Stimulated activated CD4-positive, alpha-beta T cell treated with anti-CD3 and anti-CD28 coated beads, Interleukin-15, amount 100 ng/mL, for 24 hours (primary cell): ENCODE results near the gene R3HDM4.
A peak's percentile ranks its signal among the peaks of the same experiment; 100 is the strongest.
"Not testable (repeated sequence)": the region's sequence is repeated elsewhere in the genome, so short reads cannot be mapped to it uniquely, and the experiment has no call there.

Experiments used
- DNase-seq: peaks from one replicate; pipeline ENCODE4 v3.0.0-alpha.2; 2020

The R3HDM4 gene

DNA sequence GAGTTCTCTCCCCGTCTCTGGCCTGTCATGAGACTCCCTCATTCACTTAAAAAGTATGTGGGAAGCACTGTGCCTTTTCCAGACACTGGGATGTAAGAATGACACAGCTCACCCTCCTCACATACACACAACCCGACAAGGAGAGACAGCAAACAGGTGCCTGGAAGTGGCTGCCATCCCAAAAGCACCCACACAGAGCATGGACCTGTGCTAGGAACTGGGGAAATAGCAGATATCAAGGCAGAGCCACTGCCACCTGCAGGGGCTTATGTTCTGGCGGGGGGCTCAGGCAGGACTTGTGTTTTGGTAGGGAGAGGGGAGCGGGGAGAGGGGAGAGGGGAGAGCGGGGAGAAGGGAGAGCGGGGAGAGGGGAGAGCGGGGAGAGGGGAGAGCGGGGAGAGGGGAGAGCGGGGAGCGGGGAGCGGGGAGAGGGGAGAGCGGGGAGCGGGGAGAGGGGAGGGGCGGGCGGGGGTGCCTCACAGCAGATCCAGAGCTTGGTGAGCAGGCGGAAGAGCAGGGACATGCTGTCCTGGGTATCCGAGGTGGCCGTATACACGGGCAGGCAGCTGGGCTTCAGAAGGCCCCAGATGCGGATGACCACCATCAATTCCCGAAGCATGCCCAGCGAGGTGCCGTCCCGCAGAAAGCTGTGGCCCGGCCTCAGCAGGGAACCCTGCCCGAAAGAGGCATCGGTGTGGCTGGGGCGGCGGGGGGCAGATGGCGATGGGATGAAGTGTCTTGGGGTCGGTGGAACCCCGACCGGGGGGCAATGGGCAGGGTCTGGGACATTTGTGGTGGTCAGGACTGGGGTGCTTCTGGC is 41.4 kb downstream of the R3HDM4 start:
- DNase-seq: peak; percentile 27

DNA sequence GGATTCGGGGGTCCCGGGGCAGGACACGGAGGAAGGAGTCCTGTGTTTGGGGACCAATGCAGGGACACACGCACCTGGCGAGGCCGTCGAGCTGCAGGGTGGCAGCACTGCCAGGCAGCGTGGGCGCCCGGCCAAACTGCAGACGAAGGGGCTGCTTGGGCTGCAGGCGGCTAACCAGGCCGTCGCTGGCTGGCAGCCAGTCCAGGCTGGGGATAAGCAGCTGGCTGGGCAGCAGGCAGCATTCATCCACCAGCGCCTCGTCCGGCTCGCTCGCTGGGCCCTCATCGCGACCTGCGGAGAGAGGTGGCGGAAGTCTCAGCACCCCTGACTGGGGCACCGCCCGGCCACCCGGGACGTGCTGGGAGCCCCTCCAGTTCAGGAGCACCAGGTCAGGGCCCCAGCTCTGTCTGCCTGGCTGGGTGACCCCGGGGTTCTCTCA is 42.0 kb downstream of the R3HDM4 start:
- no peak for DNase-seq

DNA sequence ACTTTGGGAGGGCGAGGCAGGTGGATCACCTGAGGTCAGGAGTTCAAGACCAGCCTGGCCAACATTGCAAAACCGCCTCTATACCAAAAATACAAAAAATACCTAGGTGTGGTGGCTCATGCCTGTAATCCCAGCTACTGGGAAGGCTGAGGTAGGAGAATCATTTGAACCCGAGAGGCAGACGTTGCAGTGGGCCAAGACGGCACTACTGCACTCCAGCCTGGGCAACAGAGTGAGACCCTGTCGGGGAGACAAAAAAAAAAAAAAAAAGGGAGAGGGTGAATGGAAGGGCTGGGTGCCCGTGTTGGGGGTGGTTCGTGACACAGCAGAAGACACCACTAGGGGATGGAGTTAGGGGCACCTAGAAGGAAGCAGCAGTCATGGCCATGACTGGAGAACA is 42.7 kb downstream of the R3HDM4 start:
- DNase-seq: no peak

DNA sequence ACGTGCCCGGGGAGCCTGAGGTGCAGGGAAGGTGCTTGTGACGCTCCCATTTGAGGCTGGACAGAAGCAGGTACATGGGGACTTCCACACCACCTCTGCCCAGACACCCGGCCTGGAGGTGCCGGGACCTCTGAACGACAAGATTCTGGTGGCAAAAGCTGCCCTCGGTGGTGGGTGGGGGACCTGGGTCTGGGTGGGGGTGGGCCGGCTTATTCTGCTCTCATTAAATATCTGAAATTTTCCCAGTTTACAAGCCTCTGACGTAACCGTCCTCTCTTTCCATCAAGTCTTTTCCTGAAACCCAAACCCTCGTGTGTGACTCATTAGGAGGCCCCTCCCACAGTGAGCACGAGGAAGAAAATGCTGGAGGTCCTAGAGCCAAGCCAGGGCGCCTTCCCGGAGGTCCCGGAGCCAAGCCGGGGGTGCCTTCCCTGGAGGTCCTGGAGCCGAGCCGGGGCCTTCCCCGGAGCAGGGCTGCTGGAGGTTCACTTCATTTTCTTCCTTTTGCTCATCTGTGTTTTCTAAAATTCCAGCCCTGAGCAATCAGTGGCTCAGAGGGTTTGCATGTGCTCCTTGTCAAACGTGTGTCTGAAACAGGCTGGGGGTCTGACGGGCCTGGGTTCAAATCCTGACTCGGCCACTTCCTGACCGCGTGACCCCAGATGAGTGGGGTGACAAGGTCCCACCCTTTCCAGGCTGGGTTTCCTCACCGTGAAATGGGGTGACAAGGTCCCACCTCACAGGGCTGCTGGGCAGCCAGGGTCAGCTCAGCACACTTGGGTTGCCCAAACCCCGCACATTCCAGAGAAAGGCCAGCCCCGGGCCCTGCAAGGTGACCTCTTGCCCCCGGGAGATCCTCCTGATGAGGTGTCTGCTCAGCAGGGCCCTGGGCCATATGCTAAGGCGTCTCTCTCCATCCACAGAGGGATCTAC is 43.5 kb downstream of the R3HDM4 start:
- DNase-seq: no peak

DNA sequence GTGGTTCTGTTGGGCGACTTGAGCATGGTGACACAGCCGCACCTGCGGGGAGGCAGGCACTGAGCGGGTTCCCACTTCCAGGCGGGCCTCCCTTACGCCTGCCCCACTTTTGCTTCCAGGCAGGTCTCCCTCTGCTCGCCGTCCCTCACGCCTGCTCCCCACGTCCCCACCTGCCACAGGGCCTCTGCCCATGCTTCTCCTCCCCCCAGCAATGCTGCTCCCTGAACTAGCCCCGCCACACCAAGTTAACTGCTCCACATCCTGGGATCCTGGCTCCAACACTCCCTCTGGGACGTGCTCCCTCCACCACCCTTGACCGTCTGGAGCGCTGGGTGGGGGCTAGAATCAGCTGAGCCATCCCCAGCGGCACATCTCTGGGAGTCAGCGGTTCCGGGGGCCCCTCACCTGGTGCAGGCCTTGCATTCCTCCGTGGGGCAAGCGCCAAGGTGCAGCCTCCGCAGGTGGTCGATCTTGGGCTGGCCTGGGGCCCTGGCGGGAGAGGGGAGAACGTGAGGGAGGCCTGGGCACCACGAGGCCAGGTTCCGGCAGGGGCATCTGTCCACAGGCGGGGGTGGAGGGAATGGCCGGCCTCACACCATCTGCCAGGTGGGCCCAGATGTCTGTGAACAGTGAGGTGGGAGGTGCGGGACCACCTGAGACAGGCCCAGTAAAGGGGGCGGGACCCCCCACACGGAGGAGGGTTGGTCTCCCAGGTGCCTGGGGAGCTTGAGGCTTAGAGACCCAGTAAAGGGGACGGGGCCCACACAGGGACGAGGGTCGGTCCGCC is 44.4 kb downstream of the R3HDM4 start:
- DNase-seq: no peak

DNA sequence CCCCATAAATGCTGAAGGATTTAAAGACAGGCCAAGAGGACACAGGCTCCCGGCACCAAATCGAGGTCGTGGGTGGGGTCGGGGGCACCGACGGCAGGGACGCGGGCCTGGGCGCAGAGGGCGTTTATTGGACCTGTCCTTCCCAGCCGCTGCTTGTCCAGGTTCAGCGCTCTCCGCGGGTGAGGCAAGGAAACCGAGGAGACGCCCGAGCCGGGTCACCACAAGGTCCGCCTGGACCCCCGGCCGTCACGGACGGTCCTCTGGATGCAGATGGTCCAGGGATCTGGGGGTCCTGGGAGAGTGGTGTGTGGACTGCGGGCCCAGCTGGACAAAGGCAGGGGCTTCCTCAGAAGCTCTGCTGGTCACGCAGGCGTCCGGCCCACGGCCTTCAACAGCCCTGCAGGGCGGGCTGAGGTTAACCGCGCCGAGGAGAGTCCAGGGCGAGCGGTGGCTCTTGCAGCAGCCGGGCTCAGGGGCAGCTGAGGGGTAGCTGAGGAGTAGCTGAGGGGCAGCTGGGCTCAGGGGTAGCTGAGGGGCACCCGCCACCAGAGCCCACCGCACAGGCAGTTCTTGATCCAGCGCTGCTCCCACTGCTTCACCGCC is 45.1 kb downstream of the R3HDM4 start:
- no peak for DNase-seq

DNA sequence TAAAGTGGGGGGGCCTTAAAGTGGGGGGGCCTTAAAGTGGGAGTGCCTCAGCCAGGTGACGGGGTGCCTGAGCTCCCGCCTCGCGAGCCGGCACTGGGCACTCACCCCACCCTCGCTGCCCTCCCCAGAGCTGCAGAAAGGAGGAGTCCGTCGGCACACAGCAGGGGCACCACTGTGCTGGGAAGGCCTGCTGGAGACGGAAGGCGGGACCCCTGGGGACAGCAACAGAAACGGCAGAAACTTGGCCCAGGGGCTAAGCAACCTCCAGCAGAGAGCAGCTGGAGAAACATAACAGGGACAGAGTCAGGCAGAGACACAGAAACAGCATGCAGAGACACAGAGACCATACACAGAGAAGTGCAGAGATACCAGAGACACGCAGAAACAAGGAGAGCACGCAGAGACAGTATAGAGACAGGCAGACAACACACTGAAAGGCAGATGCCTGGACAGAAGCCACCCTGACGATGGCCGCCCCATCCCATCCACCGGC is 45.7 kb downstream of the R3HDM4 start:
- no peak for DNase-seq

DNA sequence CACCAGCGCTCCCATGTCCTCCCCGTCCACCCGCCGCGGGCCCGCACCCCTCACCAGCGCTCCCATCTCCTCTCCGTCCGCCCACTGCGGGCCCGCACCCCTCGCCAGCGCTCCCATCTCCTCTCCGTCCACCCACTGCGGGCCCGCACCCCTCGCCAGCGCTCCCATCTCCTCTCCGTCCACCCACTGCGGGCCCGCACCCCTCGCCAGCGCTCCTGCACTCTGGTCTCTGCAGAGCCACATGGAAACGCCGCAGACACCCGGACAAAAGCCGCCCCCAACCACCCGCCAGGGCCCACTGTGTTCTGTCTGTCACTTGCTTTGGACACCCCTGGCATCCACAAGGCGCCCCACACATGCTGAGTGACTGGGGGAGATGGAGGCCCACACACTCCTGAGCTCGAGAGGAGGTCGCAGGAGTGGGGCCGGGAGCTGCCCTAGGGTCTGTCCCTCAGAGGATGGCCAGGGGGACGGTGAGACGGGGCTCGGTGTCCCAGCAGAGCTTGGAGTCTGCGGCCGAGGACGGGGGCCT is 46.2 kb downstream of the R3HDM4 start:
- DNase-seq: no peak

DNA sequence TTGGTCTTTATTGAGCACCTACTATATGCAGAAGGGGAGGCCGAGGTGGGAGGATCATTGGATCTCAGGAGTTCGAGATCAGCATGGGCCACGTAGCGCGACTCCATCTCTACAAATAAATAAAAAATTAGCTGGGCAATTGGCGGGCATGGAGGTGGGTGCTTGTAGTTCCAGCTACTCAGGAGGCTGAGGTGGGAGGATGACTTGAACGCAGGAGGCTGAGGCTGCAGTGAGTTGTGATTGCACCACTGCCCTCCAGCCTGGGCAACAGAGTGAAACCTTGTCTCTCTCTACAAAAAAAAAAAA is 49.8 kb downstream of the R3HDM4 start:
- no peak for DNase-seq

DNA sequence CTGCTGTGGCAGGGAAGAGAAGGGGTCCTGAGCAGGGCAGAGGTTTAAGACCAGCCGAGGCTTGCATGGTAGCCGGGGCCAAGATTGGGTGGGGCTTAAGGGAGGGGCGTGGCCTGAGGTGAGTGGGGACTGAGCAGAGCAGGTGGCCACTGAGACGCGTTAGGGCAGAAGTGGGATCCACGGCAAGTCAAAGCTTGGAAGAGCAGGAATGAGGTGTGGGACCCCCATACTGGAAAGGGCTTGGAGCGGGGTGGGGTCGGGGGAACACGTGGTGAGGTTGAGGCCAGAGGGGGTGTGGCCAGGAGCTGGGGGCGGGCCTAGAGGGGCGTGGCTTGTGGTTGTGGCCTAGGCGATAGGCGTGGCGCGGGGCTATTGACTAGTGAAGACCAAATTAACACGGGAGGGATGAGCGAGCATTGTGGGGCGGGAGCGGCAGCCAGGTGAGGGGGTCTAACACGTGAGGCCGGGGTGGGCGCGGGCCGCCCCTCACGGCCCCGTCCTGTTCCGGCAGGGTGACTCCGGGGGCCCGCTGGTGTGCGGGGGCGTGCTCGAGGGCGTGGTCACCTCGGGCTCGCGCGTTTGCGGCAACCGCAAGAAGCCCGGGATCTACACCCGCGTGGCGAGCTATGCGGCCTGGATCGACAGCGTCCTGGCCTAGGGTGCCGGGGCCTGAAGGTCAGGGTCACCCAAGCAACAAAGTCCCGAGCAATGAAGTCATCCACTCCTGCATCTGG is 50.3 kb downstream of the R3HDM4 start:
- DNase-seq: peak; percentile 84

DNA sequence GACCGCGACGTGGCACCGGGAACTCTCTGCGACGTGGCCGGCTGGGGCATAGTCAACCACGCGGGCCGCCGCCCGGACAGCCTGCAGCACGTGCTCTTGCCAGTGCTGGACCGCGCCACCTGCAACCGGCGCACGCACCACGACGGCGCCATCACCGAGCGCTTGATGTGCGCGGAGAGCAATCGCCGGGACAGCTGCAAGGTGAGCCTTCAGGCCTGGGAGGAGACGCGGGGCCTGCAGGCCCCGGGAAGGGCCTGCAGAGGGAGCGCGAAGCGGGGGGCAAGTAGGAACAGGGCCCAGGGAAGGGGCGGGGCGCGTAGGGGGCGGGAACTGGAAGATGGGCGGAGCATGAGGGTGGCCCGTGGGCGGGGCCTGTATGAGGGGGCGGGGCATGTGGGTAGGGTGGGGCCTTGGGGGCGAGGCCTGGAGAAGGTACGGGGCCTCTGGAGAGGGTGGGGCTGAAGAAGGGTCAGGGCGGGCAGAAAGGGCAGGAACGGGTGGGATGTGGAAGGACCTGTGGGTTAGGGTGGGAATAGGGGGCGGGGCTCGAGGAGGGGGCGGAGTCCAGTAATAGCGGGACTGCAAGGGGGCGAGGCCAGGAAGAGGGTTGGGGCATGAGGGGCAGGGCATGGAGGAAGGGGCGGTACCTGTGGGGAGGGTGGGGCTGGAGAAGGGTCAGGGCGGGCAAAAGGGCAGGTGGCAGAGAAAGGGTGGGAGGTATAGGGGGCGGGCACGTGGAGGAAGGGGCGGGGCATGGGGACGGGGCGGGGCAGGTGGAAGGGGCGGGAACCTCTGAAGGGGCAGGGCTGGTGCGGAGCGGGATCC is 51.1 kb downstream of the R3HDM4 start:
- DNase-seq: peak; percentile 70

DNA sequence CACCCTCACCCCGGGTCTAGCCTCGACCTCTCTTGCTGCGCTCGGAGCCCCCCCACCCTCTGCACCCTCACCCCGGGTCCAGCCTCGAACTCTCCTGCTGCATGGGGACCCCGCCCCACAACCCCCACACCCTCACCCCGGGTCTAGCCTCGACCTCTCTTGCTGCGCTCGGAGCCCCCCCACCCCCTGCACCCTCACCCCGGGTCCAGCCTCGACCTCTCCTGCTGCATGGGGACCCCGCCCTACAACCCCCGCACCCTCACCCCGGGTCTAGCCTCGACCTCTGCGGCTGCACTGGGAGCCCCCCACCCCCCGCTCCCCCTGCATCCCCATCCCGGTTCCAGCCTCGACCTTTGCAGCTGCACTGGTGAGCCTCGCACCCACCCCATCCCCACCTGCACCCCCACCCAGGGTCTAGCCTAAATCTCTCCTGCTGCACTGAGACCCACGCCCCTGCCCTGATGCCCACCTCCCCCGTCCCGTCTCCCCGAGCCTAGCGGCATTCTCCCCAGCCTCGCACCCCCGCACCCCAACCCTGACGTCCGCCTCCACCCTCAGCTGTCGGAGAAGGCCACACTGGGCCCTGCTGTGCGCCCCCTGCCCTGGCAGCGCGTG is 51.8 kb downstream of the R3HDM4 start:
- no peak for DNase-seq

DNA sequence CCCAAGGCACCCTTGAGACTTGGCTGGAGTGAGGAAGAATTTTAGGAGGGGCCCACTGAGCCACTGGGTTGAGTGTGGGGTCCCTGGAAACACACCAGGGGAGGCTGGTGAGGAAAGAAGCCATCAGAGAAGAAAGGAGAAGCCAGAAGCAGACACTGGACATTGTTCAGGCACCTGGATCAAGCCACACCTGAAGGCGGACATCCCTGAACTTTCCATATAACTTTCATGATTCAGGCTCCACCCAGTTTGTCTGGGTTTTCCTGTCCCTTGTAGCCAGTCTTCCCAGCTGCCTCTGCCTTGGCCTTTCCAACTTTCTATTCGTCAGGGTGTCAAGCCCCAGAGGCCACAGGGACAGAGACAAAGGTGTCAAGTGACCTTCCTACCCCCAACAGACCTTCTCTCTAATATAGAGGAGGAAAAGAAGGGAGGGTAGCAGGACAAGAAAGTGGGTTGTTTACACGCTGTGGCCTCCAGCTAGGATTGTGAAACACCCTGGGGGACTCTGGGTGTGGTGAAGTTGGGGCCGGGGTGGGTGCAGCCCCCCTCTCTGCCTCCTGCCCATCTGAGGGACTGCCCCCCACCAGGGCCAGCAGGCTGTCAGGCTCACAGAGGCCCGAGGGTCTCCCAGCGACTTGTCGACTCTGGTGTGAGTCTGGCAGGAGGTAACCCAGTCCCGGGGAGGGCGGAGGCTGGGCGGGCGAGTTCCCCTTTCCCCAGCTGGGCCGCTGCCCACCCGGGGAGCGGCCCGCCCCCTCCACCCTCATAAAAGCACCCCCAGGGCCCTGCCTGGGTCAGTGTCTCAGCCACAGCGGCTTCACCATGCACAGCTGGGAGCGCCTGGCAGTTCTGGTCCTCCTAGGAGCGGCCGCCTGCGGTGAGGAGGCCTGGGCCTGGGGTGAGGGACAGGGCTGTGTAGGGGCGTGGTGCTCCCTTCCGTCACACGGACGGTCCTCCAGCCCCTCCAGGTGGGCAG is 53.9 kb downstream of the R3HDM4 start, which contains the start of gene CFD:
TSS of gene CFD (plus strand) at position 797 of the 976 bp plus-strand sequence. CDS start at position 823, 26 bp downstream.
- DNase-seq: no peak

DNA sequence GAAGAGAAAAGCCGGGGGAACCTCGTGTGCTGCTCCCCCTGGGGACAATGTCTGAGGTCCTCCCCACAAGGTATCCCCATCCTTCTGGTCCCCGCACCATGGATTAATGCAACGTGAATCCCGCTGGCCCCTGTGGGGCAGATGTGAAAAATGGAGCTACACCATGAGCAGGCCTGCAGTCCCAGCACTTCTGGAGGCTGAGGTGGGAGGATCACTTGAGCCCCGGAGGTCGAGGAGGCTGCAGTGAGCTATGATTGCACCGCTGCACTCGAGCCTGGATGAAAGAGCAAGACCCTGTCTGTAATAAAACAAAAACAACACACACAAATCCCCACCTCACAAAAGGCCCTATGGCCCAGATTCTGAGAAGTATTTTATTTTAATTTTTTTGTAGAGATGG is 54.7 kb downstream of the R3HDM4 start:
- no peak for DNase-seq

DNA sequence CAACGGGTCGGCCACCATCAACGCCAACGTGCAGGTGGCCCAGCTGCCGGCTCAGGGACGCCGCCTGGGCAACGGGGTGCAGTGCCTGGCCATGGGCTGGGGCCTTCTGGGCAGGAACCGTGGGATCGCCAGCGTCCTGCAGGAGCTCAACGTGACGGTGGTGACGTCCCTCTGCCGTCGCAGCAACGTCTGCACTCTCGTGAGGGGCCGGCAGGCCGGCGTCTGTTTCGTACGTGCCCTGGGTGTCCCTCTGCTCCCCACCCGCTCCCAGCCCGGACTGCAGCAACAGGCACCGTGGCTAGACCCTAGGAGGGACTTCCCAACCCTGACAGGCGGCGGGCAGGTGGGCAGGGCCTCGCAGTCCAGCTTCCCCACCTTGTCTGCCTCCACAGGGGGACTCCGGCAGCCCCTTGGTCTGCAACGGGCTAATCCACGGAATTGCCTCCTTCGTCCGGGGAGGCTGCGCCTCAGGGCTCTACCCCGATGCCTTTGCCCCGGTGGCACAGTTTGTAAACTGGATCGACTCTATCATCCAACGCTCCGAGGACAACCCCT is 57.4 kb downstream of the R3HDM4 start:
- no peak for DNase-seq

DNA sequence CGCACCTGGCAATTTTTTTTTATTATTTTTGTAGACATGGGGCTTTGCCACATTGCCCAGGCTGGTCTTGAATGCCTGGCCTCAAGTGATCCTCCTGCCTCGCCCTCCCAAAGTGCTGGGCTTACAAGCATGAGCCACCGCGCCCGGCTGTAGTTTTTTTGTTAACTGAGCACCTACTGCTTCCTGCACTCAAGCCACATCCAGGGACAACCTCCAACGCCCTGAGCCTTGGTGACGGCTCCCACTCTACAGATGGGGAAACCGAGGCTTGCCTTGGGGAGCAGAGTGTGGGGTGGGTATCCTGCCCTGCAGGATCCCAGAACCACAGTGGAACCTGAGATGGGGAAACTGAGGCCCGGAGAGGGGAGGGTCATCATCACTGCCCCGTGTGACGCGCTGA is 57.9 kb downstream of the R3HDM4 start:
- DNase-seq: no peak

DNA sequence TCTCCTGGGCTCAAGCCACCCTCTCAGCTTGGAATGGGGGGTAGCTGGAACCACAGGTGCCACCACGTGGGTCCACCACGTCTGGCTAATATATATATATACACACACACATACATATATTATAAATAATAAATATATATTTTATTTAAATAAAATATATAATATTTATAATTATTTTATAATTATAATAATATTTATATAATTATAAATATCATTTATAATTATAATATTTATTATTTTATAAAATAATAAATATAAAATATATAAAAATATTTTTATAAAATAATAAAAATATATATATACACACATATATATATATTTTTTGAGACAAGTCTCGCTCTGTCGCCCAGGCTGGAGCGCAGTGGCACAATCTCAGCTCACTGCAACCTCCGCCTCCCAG is 58.5 kb downstream of the R3HDM4 start:
- no peak for DNase-seq

DNA sequence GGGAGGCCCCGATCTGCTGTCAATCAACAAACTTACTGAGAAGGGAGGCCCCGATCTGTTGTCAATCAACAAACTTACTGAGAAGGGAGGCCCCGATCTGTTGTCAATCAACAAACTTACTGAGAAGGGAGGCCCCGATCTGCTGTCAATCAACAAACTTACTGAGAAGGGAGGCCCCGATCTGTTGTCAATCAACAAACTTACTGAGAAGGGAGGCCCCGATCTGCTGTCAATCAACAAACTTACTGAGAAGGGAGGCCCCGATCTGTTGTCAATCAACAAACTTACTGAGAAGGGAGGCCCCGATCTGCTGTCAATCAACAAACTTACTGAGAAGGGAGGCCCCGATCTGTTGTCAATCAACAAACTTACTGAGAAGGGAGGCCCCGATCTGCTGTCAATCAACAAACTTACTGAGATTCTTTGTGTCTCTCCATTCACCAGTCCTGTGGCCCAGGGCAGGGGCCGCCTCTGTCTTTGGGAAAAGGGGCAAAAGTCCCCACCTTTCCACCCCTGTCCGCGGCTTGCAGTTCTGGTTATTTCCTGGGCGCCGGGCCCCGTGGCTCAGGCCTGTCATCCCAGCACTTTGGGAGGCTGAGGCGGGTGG is 59.3 kb downstream of the R3HDM4 start:
- DNase-seq: not testable (repeated sequence)
